ENCODE measurements around the gene LRRC74B.
"Not testable (repeated sequence)": the region's sequence is repeated elsewhere in the genome, so short reads cannot be mapped to it uniquely, and the experiment has no call there.

Gene LRRC74B

DNA sequence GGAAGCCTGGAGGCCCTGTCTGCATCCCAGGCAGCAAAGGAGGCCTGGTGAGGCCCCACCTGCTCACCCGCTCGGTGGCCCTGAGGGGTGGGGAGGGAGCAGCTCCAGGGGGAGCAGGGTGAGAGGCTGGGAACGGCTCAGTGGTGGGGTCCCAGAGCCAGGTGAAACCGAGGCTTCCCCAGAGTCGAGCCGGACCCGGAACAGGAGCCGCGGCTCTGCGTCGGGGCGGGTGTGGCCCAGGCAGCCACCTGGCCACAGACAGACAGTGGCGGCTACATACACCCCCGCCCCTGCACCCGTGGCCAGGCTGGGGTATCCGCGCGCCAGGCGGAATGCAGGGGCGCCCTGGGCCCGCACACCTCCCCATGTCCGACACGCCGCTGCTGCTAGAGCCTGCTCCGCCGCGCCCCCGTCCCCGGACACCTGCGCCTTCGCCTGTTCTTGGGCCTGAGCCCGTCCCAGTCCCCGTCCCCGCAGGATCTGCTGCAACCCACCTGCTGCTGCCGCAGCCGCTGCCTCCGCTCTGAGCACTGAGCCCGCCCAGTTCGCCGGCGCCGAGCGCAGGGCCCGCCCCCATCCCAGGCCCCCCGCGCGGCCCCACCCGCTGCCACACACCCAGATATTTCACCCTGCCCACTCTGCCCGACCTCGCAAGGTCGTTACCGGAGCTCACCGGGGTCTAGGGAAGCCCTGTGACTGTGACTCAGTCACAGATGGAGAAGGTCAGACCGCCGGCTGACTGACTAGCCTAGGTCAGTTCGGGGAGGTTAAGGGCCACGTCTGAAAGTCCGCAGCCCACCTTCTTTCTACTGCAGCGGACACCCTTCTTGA, 13.5 kb upstream of the LRRC74B start, which contains the start of gene SLC7A4:
Gene SLC7A4, minus strand, starts transcription at position 525 of the 831 bp plus-strand sequence. CDS start 749 bp downstream, outside the sequence.
- DNase-seq (ENCODE audit: low spot score), result no peak

- no peak for DNase-seq (ENCODE audit: low spot score)
Measured at GRCh38 chr22:21032868-21033688, 12.7 kb upstream of the LRRC74B start.

- DNase-seq (ENCODE audit: low spot score), result no peak
Measured at GRCh38 chr22:21033895-21034294, 11.9 kb upstream of the LRRC74B start.

DNA sequence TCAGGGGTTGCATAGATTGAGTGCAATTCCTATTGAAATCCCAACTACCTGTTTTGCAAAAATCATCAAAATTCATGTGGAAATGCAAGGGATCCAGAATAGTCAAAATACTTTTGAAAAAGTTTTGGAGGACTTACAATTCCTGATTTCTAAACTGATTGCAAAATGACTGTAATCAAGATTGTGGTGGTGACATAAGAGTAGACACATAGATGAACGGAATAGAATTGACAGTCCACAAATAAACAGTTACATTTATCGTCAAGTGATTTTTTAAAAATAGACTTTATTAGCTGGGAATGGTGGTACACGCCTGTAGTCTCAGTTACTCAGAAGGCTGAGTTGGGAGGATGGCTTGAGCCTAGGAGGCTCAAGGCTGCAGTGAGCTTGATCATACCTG, 10.8 kb upstream of the LRRC74B start:
- DNase-seq (ENCODE audit: low spot score), result no peak

- DNase-seq (ENCODE audit: low spot score), result no peak
Measured at GRCh38 chr22:21038405-21038804, 7.3 kb upstream of the LRRC74B start.

DNA sequence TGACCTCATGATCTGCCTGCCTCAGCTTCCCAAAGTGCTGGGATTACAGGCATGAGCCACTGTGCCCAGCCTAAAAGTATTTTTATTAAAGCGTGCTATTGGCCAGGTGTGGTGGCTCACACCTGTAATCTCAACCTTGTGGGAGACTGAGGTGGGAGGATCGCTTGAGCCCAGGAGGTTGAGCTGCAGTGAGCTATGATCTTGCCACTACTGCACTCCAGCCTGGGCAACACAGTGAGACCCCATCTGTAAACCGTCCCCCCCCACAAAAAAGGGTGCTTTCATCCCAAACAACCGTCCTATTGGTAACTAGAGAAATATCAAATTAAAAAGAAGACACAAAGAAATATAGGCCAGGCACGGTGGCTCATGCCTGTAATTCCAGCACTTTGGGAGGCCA, 6.6 kb upstream of the LRRC74B start:
- not testable (repeated sequence) for DNase-seq (ENCODE audit: low spot score)

DNA sequence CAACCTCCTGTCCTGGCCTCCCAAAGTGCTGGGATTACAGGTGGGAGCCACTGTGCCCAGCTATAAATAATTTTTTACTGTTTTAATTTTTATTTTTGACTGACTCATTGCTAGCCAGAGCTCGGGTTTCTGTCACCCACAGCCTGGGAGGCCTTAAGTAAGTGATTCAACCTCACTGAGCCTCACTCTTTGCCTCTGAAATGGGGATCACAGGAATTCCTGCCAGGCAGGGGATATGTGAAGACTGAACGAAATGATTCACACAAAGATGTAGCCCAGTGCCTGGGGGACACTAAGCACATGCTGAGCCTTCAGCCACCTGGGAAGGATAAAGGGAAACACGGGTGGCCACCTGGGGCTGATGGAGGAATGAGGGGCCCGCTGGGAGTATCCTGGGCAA, 3.8 kb upstream of the LRRC74B start:
- DNase-seq (ENCODE audit: low spot score), result no peak

DNA sequence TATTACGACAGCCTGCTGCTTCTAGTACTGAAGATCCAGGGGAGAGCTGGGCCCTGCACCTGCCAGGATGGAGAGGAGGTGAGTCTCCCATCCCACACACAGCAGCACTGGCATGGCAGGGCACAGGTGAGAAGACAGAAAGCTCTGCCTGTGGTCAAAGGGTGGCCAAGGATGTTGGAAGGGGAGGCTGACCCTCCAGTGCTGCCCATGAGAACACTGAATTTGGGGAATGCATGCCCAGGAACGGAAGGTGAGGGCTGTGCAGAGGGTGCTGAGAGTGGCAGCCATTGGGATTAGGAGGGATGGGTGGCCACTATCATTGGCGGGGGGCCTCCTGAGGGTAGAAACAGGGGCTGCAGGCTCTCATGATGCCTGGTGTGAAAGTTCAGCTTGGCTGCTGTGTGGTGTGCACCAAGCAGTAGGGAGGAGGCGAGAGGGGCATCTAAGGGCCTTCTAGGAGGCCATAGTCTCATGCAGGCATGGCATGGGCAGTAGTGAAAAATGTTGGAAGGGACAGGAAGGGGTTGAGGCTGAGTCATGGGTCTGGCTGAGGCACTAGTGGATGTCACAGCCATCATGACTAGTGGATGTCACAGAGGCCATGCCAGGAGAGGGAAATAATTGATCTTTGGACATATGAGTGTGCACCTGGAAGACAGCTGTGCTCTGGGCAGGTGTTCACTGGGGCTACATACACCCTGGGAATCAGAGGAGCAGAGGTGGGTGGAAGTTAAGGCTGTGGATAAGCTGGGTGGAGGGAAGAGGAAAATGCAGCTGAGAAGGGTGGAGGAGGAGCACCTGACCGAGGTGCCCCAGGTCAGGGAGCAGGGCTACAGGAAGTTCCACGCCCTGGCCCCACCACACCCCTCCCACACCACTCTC, 2.5 kb upstream of the LRRC74B start:
- no peak for DNase-seq (ENCODE audit: low spot score)

- no peak for DNase-seq (ENCODE audit: low spot score)
Measured at GRCh38 chr22:21043860-21044535, 1.7 kb upstream of the LRRC74B start.

GRCh38 chr22:21044931-21045584, 688 bp upstream of the LRRC74B start:
- DNase-seq (ENCODE audit: low spot score), result no peak

- no peak for DNase-seq (ENCODE audit: low spot score)
Measured at GRCh38 chr22:21047035-21047661, 1.4 kb downstream of the LRRC74B start.

DNA sequence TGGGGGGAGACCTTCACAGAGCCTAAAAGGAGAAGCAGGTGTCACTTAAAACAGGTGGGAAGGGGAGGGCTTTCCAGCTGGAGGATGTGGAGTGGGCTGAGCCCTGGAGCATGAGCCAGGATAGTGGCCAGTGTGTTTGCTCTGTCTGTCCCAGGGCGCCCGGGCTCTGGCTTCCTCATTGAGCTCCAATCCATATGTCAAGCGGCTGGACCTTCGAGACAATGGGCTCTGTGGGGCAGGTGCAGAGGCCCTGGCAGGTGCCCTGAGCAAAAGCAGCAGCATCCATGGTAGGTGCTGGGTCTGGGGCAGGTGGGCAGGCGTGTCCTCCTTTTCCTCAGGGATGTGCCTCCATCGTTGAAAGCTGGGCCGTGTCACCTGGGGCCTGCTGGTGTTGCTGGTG, 2.0 kb downstream of the LRRC74B start:
- DNase-seq (ENCODE audit: low spot score), result no peak

GRCh38 chr22:21048448-21048847, 2.7 kb downstream of the LRRC74B start:
- not testable (repeated sequence) for DNase-seq (ENCODE audit: low spot score)

DNA sequence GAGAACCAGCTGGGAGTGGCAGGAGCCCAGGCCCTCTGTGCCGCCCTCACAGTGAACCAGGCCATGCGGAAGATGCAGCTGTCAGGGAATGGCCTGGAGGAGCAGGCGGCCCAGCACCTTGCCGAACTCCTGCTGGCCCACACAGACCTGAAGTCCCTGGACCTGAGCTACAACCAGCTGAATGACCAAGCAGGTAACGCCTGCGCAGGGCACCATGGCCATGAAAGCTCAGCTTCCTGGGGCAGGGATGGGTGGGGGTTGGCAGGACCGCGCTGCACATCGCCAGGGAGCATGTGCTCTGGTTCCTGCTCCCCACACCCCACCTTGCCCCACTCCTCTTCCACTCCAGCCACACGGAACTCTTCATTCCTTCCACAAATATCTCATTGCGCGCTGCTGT, 3.2 kb downstream of the LRRC74B start:
- DNase-seq (ENCODE audit: low spot score), result not testable (repeated sequence)

GRCh38 chr22:21051145-21051830, 5.5 kb downstream of the LRRC74B start:
- no peak for DNase-seq (ENCODE audit: low spot score)

DNA sequence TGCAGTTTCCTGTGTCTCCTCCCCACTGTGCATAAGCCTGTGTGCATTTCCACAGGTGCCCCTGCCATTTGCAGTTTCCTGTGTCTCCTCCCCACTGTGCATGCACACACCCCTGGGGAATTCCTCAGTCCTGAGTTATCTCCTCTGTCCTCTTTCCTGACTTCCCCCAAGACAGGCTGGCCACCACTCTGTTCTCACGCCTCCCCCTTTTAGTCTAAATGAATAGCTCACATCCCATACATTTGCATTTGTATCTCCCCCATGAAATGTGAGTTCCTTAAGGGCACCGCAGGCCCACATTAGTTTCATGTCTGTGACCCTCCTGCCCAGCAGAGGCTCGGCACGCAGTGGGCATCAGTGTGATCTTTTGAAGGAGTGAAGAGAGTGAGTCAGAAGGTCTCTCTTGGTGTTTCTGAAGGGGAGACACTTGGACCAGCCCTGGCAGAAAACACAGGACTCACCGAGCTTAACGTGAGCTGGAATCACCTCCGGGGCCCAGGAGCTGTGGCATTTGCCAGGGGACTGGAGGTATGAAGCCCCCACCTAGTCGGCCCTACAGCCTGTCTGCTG, 6.2 kb downstream of the LRRC74B start:
- no peak for DNase-seq (ENCODE audit: low spot score)

DNA sequence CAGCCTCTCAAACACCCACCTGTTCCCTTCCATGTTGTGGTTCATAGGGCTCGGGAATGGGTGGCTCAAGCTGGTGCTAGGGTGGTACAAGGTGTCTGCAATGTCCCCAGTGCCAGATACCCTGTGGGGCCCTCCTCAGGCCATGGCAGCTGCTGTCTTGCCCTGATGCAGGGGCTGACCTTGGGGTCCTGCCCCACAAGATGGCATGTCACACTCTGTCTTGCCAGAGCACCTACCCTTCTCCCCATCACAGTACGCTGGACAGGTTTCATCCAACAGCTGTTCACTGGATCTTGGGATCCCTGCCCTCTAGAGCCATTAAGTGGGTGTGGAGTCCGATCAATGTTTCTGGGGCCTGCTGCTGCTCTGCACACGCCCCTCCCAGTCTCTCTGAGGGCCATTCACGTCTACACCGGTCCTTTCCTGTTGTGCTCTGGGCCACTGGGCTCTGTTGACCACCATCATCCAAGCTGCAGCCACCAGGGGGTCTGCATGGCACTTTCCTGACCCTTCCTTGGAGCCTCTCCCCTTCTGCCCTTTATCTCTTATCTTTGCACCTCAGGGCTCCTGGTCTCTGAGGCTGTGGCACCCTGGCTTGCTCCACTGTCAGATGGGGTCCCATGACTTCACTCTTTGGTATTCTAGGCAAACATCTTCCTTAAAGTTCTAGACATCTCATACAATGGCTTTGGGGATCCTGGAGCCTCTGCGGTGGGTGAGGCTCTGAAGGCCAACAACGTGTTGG, 7.1 kb downstream of the LRRC74B start:
- DNase-seq (ENCODE audit: low spot score), result no peak

- no peak for DNase-seq (ENCODE audit: low spot score)
Measured at GRCh38 chr22:21054046-21054713, 8.4 kb downstream of the LRRC74B start.

Data from hematopoietic multipotent progenitor cell treated with erythropoietin and hydrocortisone succinate and interleukin-3 and kit ligand, for 17 days (in vitro differentiated cells).